Suprapubic skin (tissue), 4 donors: ENCODE data around the gene NUMA1. TPM values are rescaled to one million over a fixed set of nuclear protein-coding genes. Genes with fewer than 3 reads are reported as not detected.
A peak's percentile ranks its signal among the peaks of the same experiment; 100 is the strongest.

Experiments used
- DNase-seq, 2 donors: peaks; one replicate each; pipeline ENCODE4 v3.0.0-alpha.2; 2019; ENCODE audit warnings: low spot score in 2 of 2
- H3K27ac ChIP-seq: fragments of 200-600 bp; sonication (generic); one replicate; pipeline ENCODE4 v1.5.1; 2019
- H3K27me3 ChIP-seq: fragments of 200-600 bp; sonication (generic); one replicate; pipeline ENCODE4 v1.5.1; 2019
- H3K36me3 ChIP-seq: fragments of 200-600 bp; sonication (generic); one replicate; pipeline ENCODE4 v1.5.1; 2019
- H3K4me1 ChIP-seq: fragments of 200-600 bp; sonication (generic); one replicate; pipeline ENCODE4 v1.5.1; 2019
- H3K4me3 ChIP-seq: fragments of 200-600 bp; sonication (generic); one replicate; pipeline ENCODE4 v1.5.1; 2019; ENCODE audit warnings: mild to moderate bottlenecking
- H3K9me3 ChIP-seq: fragments of 200-600 bp; sonication (generic); one replicate; pipeline ENCODE4 v1.5.1; 2019
- CTCF ChIP-seq, 2 donors: fragments of 200-600 bp in 1 of 2; fragments of 450-650 bp in 1 of 2; sonication (generic) in 1 of 2; IDR thresholded peaks; one replicate each; pipeline ENCODE4 v1.5.1; 2016 to 2019; ENCODE audit warnings: antibody characterized with exemption in 2 of 2, mild to moderate bottlenecking in 1 of 2, moderate library complexity in 1 of 2
- EP300 ChIP-seq: sonication (generic); formaldehyde crosslinking; IDR thresholded peaks from one replicate; pipeline ENCODE4 v1.6.1; 2017; ENCODE audit warnings: antibody characterized with exemption
- POLR2A ChIP-seq, 2 donors: fragments of 450-650 bp; IDR thresholded peaks; one replicate each; pipeline ENCODE4 v1.6.1; 2017; ENCODE audit warnings: antibody characterized with exemption in 2 of 2, mild to moderate bottlenecking in 2 of 2, moderate library complexity in 2 of 2
- POLR2AphosphoS5 ChIP-seq, 3 donors: sonication (generic); formaldehyde crosslinking; IDR thresholded peaks; one replicate each; pipeline ENCODE4 v1.6.1; 2017; ENCODE audit warnings: antibody characterized with exemption in 3 of 3
- WGBS: methylation state at CpG from one replicate; pipeline ENCODE4 v1.1.5; 2018; 5-methylcytosine and 5-hydroxymethylcytosine counted together
- total RNA-seq, 4 donors: library from RNA; depleted of rRNA; stranded (reverse); fragments of >200 nt; gene quantifications; one replicate each; pipeline ENCODE4 v1.1.0, GENCODE V29; 2016

The NUMA1 gene
- total RNA-seq, 4 donors from 2014 or later = 296 to 845 (median 452) TPM

- no peak for TF ChIP-seq POLR2AphosphoS5 (IDR thresholded peaks at IDR 0.05)
- no peak for TF ChIP-seq POLR2A (IDR thresholded peaks at IDR 0.05)
- no peak for TF ChIP-seq CTCF (IDR thresholded peaks at IDR 0.05)
- no peak for TF ChIP-seq EP300
- WGBS = 36% methylated on average over 1 of the region's 1 CpG
- no peaks in the 10 kb centered on the region for H3K9me3 ChIP-seq
- DNase-seq = no peak
- no peak overlapping the region for H3K4me3 ChIP-seq
- no peaks in the 10 kb centered on the region for H3K27me3 ChIP-seq
- peaks cover 52% of the 10 kb centered on the region for H3K4me1 ChIP-seq
- peaks cover 77% of the 10 kb centered on the region for H3K36me3 ChIP-seq
- peak overlapping the region; percentile 30 for H3K27ac ChIP-seq
Observed at GRCh38 chr11:72026090-72026489, 54.3 kb downstream of the NUMA1 start.

- H3K36me3 ChIP-seq = peaks cover 80% of the 10 kb centered on the region
- H3K9me3 ChIP-seq = no peaks in the 10 kb centered on the region
- no peaks in the 10 kb centered on the region for H3K27me3 ChIP-seq
- no peak overlapping the region for H3K4me3 ChIP-seq
- H3K4me1 ChIP-seq = peaks cover 40% of the 10 kb centered on the region
- DNase-seq = no peak
- no peak for TF ChIP-seq EP300
- TF ChIP-seq CTCF (IDR thresholded peaks at IDR 0.05) = no peak
- TF ChIP-seq POLR2AphosphoS5 (IDR thresholded peaks at IDR 0.05) = no peak
- no peak for TF ChIP-seq POLR2A (IDR thresholded peaks at IDR 0.05)
- H3K27ac ChIP-seq = no peak overlapping the region
- 44% methylated on average over 5 of the region's 5 CpGs for WGBS
Observed at GRCh38 chr11:72024069-72024754, 56.1 kb downstream of the NUMA1 start.

GRCh38 chr11:72023335-72023734, 57.0 kb downstream of the NUMA1 start:
- DNase-seq = no peak
- Histone ChIP-seq H3K4me3 (no peak overlapping the region), H3K9me3 (no peaks in the 10 kb centered on the region), H3K4me1 (peaks cover 35% of the 10 kb centered on the region), H3K36me3 (peaks cover 81% of the 10 kb centered on the region), H3K27ac (no peak overlapping the region), H3K27me3 (no peaks in the 10 kb centered on the region)
- TF ChIP-seq CTCF (IDR thresholded peaks at IDR 0.05) (no peak), EP300 (no peak), POLR2A (IDR thresholded peaks at IDR 0.05) (no peak), POLR2AphosphoS5 (IDR thresholded peaks at IDR 0.05) (no peak)
- WGBS = 62% methylated on average over 4 of the region's 4 CpGs

GRCh38 chr11:72018171-72018570, 62.2 kb downstream of the NUMA1 start:
- Histone ChIP-seq H3K27me3 (no peaks in the 10 kb centered on the region), H3K36me3 (peaks cover 98% of the 10 kb centered on the region), H3K27ac (no peak overlapping the region), H3K4me1 (peaks cover 28% of the 10 kb centered on the region), H3K9me3 (no peaks in the 10 kb centered on the region), H3K4me3 (no peak overlapping the region)
- TF ChIP-seq CTCF (IDR thresholded peaks at IDR 0.05) (no peak), POLR2A (IDR thresholded peaks at IDR 0.05) (no peak), POLR2AphosphoS5 (IDR thresholded peaks at IDR 0.05) (no peak)
- WGBS = 83% methylated on average over 9 of the region's 9 CpGs
- DNase-seq = no peak

- TF ChIP-seq EP300 (no peak), CTCF (IDR thresholded peaks at IDR 0.05) (no peak), POLR2A (IDR thresholded peaks at IDR 0.05) (no peak), POLR2AphosphoS5 (IDR thresholded peaks at IDR 0.05) (no peak)
- Histone ChIP-seq H3K9me3 (no peaks in the 10 kb centered on the region), H3K4me3 (no peak overlapping the region), H3K27me3 (no peaks in the 10 kb centered on the region), H3K27ac (no peak overlapping the region), H3K4me1 (peaks cover 47% of the 10 kb centered on the region), H3K36me3 (peaks cover 99% of the 10 kb centered on the region)
- WGBS = 91% methylated on average over 10 of the region's 10 CpGs
- no peak for DNase-seq
Observed at GRCh38 chr11:72015511-72016061, 64.8 kb downstream of the NUMA1 start.
